ENCODE data around the gene TNS1.

The TNS1 gene

GRCh38 chr2:217804791-217805667 lies 197.8 kb downstream of the TNS1 start:
- no peak for DNase-seq

GRCh38 chr2:217804338-217804737 lies 198.5 kb downstream of the TNS1 start:
- no peak for DNase-seq

GRCh38 chr2:217803653-217803960 lies 199.2 kb downstream of the TNS1 start:
- no peak for DNase-seq

- DNase-seq = no peak
Measured at GRCh38 chr2:217802876-217803652, 199.7 kb downstream of the TNS1 start.

GRCh38 chr2:217802266-217802665 lies 200.5 kb downstream of the TNS1 start:
- no peak for DNase-seq

- DNase-seq = no peak
Measured at GRCh38 chr2:217801711-217802110, 201.1 kb downstream of the TNS1 start.

GRCh38 chr2:217801115-217801531 lies 201.7 kb downstream of the TNS1 start:
- DNase-seq = no peak

- no peak for DNase-seq
Measured at GRCh38 chr2:217800433-217801114, 202.2 kb downstream of the TNS1 start.

GRCh38 chr2:217799563-217800432 lies 203.0 kb downstream of the TNS1 start:
- no peak for DNase-seq

GRCh38 chr2:217798743-217799562 lies 203.8 kb downstream of the TNS1 start:
- peak; percentile 16 for DNase-seq

GRCh38 chr2:217798191-217798590 lies 204.6 kb downstream of the TNS1 start:
- no peak for DNase-seq

- DNase-seq = no peak
Measured at GRCh38 chr2:217797661-217798069, 205.1 kb downstream of the TNS1 start.

- DNase-seq = no peak
Measured at GRCh38 chr2:217797165-217797564, 205.6 kb downstream of the TNS1 start.

GRCh38 chr2:217795706-217796465 lies 206.9 kb downstream of the TNS1 start:
- DNase-seq = no peak

GRCh38 chr2:217795067-217795466 lies 207.7 kb downstream of the TNS1 start:
- DNase-seq = no peak

- DNase-seq = no peak
Measured at GRCh38 chr2:217794133-217794986, 208.4 kb downstream of the TNS1 start.

GRCh38 chr2:217793566-217794132 lies 209.1 kb downstream of the TNS1 start:
- DNase-seq = no peak

- DNase-seq = no peak
Measured at GRCh38 chr2:217792626-217793527, 209.9 kb downstream of the TNS1 start.
